Measurements from ENCODE around the gene PAIP2B. TPM values are rescaled to one million over a fixed set of nuclear protein-coding genes. Genes with fewer than 3 reads are reported as not detected.

PAIP2B gene
- total and polyA plus RNA-seq, 10 of the 15 experiments (the other 5 are each of a cell fraction or from before 2014, with no cell fraction given), result 0.06 to 0.79 (median 0.32) TPM

- TF ChIP-seq ZSCAN29 (IDR thresholded peaks at IDR 0.05) (no peak), CEBPZ (IDR thresholded peaks at IDR 0.05; ENCODE audit: low read depth, low read length) (no peak)
Measured at GRCh38 chr2:71148506-71149063, 78.3 kb downstream of the PAIP2B start (continued).

GRCh38 chr2:71143782-71144181, 83.1 kb downstream of the PAIP2B start:
- SMC1A ChIA-PET (ENCODE audit: uncharacterized antibody, unreplicated experiment), result interaction anchor here (1.2 to 2.0 kb wide), 2 partner anchors 11 to 43 kb away, joined by 6 to 10 read pairs; no protein-coding TSS in a partner anchor
- 98% methylated on average over 3 of the region's 3 CpGs for WGBS (ENCODE audit: insufficient coverage, insufficient replicate concordance, low lambda C conversion rate, missing lambda C conversion rate)
- H3K79me2 ChIP-seq (ENCODE audit: control insufficient read depth, insufficient read depth, low read length), result no peaks in the 10 kb centered on the region
- no peak for ATAC-seq
- H4K20me1 ChIP-seq (ENCODE audit: control insufficient read depth, insufficient read depth), result no peaks in the 10 kb centered on the region
- H3K9me3 ChIP-seq (replicated peaks; ENCODE audit: control insufficient read depth, insufficient read depth, low read length), result no peaks in the 10 kb centered on the region
- no peak overlapping the region for H2AFZ ChIP-seq (ENCODE audit: control insufficient read depth, low read depth, low read length)
- CTCF ChIA-PET, result interaction anchor here (1.1 to 2.3 kb wide), 4 partner anchors 11 to 73 kb away, joined by 3 to 11 read pairs (median 7); partner anchors contain the start of gene MPHOSPH10
- intact Hi-C loops (cut with micrococcal nuclease; ENCODE audit: unreplicated experiment) (no loop called here), in situ Hi-C loops (cut with MboI) (no loop called here)
- H3K4me1 ChIP-seq (ENCODE audit: control insufficient read depth, insufficient read depth, low read length), result no peaks in the 10 kb centered on the region
- H3K27ac ChIP-seq (ENCODE audit: control insufficient read depth, insufficient read depth), result no peak overlapping the region
- RAD21 ChIA-PET (ENCODE audit: unreplicated experiment), result interaction anchor here (0.8 kb wide), 1 partner anchor 142 kb away, joined by 3 read pairs; no protein-coding TSS in a partner anchor
- peaks cover 17 to 44% of the 10 kb centered on the region in 2 experiments for H3K36me3 ChIP-seq (ENCODE audit: control insufficient read depth in 2 of 2, insufficient read depth in 2 of 2, low read length in 1 of 2)
- FAIRE-seq, result no peak
- H3K4me2 ChIP-seq (ENCODE audit: control insufficient read depth, insufficient read depth), result no peak overlapping the region
- no peak for DNase-seq (ENCODE audit: low read depth, low spot score)
- H3K27me3 ChIP-seq (replicated peaks in 1 of 2; ENCODE audit: control insufficient read depth in 2 of 2, insufficient read depth in 2 of 2, low read length in 1 of 2), result no peaks in the 10 kb centered on the region
- POLR2A ChIA-PET, result interaction anchor here (1.4 kb wide), 1 partner anchor 14 kb away, joined by 3 read pairs; no protein-coding TSS in a partner anchor
- no peak overlapping the region for H3K4me3 ChIP-seq
- TF ChIP-seq MEF2B (IDR thresholded peaks at IDR 0.05; ENCODE audit: partially characterized antibody, poor library complexity, severe bottlenecking), result no peak
- no peak for TF ChIP-seq NFXL1 (IDR thresholded peaks at IDR 0.05; ENCODE audit: borderline replicate concordance)
- BruUV-seq (replicated peaks), result no TSS peak
- no peak overlapping the region for H3K9ac ChIP-seq (ENCODE audit: control insufficient read depth, insufficient read depth, low read length)
